Measurements from ENCODE around the gene KLF3. TPM values are rescaled to one million over a fixed set of nuclear protein-coding genes. Genes with fewer than 3 reads are reported as not detected.

The KLF3 gene
- total and polyA plus RNA-seq, 2 experiments from 2014 or later: 15.0 to 16.5 TPM

DNA sequence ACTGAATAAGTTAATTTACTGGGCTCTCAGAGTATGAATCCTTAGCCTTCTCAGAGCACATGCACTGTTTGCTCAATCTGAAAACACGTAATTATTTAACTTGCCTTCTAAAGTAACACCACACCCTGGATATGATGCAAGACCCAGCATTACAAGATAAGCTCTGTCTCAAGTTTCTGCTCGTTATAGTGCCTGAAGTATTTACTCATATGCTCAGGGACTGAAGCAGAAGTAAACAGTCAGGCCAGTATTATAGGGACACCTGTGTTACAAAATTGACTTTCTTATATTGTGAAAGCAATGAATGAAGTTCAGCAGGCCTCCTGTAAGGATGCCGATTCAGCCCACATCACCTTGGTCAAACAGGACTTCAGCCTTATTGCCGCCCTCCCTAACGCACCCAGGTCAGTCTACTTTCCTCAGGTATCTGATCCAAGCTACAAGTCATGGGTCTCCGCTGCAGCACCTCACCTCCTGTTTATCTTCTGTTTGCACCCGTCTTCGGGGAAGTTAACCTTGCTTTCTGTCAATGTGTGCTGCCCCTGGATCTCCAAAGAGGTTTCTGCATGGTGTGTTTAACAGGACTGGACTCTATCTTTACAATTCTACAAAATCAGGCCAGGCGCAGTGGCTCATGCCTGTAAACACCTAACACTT, 42.8 kb upstream of the KLF3 start:
- H3K27ac Mint-ChIP-seq: no peak overlapping the region; the same call in 1 of the 2 replicates
- no peaks in the 10 kb centered on the region for H4K20me1 ChIP-seq (replicated peaks; ENCODE audit: insufficient read depth)
- H3K27ac ChIP-seq (ENCODE audit: low read depth): no peak overlapping the region
- no peaks in the 10 kb centered on the region for H3K27me3 ChIP-seq (ENCODE audit: insufficient read depth)
- H3K4me3 ChIP-seq: no peak overlapping the region
- H3K9me2 ChIP-seq (ENCODE audit: insufficient read depth): no peaks in the 10 kb centered on the region
- H3K4me2 ChIP-seq: no peak overlapping the region
- H3K4me3 Mint-ChIP-seq: no peak overlapping the region
- H3F3A ChIP-seq (replicated peaks; ENCODE audit: low read depth): no peaks in the 10 kb centered on the region
- H3K27me3 Mint-ChIP-seq (ENCODE audit: insufficient read depth, low read depth, poor library complexity): peaks cover 3% of the 10 kb centered on the region
- peaks cover 6% of the 10 kb centered on the region for H3K9me3 Mint-ChIP-seq
- TF ChIP-seq EZH2phosphoT487 (IDR thresholded peaks at IDR 0.05; ENCODE audit: unreplicated experiment) (no peak), EZH2 (IDR thresholded peaks at IDR 0.05; ENCODE audit: low read depth, unreplicated experiment) (no peak), JUNB (IDR thresholded peaks at IDR 0.05; ENCODE audit: unreplicated experiment) (no peak), ZNF331 (CRISPR knock-in tag; IDR thresholded peaks at IDR 0.05; ENCODE audit: low read depth) (no peak), CREB1 (CRISPR knock-in tag; IDR thresholded peaks at IDR 0.05; ENCODE audit: low read depth) (no peak), STAT1 (IDR thresholded peaks at IDR 0.05; ENCODE audit: unreplicated experiment) (no peak), NANOG (IDR thresholded peaks at IDR 0.05; ENCODE audit: borderline replicate concordance) (no peak), ZNF114 (CRISPR knock-in tag; IDR thresholded peaks at IDR 0.05) (no peak), POLR2AphosphoS5 (IDR thresholded peaks at IDR 0.05; ENCODE audit: low read depth) (no peak)
- TF ChIP-seq, protein P1, sequence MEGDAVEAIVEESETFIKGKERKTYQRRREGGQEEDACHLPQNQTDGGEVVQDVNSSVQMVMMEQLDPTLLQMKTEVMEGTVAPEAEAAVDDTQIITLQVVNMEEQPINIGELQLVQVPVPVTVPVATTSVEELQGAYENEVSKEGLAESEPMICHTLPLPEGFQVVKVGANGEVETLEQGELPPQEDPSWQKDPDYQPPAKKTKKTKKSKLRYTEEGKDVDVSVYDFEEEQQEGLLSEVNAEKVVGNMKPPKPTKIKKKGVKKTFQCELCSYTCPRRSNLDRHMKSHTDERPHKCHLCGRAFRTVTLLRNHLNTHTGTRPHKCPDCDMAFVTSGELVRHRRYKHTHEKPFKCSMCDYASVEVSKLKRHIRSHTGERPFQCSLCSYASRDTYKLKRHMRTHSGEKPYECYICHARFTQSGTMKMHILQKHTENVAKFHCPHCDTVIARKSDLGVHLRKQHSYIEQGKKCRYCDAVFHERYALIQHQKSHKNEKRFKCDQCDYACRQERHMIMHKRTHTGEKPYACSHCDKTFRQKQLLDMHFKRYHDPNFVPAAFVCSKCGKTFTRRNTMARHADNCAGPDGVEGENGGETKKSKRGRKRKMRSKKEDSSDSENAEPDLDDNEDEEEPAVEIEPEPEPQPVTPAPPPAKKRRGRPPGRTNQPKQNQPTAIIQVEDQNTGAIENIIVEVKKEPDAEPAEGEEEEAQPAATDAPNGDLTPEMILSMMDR (conservative IDR thresholded peaks at IDR 0.05; ENCODE audit: low read depth in 2 of 2): no peak
- TF ChIP-seq, protein P2, sequence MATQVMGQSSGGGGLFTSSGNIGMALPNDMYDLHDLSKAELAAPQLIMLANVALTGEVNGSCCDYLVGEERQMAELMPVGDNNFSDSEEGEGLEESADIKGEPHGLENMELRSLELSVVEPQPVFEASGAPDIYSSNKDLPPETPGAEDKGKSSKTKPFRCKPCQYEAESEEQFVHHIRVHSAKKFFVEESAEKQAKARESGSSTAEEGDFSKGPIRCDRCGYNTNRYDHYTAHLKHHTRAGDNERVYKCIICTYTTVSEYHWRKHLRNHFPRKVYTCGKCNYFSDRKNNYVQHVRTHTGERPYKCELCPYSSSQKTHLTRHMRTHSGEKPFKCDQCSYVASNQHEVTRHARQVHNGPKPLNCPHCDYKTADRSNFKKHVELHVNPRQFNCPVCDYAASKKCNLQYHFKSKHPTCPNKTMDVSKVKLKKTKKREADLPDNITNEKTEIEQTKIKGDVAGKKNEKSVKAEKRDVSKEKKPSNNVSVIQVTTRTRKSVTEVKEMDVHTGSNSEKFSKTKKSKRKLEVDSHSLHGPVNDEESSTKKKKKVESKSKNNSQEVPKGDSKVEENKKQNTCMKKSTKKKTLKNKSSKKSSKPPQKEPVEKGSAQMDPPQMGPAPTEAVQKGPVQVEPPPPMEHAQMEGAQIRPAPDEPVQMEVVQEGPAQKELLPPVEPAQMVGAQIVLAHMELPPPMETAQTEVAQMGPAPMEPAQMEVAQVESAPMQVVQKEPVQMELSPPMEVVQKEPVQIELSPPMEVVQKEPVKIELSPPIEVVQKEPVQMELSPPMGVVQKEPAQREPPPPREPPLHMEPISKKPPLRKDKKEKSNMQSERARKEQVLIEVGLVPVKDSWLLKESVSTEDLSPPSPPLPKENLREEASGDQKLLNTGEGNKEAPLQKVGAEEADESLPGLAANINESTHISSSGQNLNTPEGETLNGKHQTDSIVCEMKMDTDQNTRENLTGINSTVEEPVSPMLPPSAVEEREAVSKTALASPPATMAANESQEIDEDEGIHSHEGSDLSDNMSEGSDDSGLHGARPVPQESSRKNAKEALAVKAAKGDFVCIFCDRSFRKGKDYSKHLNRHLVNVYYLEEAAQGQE (IDR thresholded peaks at IDR 0.05; ENCODE audit: unreplicated experiment): no peak
- TF ChIP-seq, protein P3, sequence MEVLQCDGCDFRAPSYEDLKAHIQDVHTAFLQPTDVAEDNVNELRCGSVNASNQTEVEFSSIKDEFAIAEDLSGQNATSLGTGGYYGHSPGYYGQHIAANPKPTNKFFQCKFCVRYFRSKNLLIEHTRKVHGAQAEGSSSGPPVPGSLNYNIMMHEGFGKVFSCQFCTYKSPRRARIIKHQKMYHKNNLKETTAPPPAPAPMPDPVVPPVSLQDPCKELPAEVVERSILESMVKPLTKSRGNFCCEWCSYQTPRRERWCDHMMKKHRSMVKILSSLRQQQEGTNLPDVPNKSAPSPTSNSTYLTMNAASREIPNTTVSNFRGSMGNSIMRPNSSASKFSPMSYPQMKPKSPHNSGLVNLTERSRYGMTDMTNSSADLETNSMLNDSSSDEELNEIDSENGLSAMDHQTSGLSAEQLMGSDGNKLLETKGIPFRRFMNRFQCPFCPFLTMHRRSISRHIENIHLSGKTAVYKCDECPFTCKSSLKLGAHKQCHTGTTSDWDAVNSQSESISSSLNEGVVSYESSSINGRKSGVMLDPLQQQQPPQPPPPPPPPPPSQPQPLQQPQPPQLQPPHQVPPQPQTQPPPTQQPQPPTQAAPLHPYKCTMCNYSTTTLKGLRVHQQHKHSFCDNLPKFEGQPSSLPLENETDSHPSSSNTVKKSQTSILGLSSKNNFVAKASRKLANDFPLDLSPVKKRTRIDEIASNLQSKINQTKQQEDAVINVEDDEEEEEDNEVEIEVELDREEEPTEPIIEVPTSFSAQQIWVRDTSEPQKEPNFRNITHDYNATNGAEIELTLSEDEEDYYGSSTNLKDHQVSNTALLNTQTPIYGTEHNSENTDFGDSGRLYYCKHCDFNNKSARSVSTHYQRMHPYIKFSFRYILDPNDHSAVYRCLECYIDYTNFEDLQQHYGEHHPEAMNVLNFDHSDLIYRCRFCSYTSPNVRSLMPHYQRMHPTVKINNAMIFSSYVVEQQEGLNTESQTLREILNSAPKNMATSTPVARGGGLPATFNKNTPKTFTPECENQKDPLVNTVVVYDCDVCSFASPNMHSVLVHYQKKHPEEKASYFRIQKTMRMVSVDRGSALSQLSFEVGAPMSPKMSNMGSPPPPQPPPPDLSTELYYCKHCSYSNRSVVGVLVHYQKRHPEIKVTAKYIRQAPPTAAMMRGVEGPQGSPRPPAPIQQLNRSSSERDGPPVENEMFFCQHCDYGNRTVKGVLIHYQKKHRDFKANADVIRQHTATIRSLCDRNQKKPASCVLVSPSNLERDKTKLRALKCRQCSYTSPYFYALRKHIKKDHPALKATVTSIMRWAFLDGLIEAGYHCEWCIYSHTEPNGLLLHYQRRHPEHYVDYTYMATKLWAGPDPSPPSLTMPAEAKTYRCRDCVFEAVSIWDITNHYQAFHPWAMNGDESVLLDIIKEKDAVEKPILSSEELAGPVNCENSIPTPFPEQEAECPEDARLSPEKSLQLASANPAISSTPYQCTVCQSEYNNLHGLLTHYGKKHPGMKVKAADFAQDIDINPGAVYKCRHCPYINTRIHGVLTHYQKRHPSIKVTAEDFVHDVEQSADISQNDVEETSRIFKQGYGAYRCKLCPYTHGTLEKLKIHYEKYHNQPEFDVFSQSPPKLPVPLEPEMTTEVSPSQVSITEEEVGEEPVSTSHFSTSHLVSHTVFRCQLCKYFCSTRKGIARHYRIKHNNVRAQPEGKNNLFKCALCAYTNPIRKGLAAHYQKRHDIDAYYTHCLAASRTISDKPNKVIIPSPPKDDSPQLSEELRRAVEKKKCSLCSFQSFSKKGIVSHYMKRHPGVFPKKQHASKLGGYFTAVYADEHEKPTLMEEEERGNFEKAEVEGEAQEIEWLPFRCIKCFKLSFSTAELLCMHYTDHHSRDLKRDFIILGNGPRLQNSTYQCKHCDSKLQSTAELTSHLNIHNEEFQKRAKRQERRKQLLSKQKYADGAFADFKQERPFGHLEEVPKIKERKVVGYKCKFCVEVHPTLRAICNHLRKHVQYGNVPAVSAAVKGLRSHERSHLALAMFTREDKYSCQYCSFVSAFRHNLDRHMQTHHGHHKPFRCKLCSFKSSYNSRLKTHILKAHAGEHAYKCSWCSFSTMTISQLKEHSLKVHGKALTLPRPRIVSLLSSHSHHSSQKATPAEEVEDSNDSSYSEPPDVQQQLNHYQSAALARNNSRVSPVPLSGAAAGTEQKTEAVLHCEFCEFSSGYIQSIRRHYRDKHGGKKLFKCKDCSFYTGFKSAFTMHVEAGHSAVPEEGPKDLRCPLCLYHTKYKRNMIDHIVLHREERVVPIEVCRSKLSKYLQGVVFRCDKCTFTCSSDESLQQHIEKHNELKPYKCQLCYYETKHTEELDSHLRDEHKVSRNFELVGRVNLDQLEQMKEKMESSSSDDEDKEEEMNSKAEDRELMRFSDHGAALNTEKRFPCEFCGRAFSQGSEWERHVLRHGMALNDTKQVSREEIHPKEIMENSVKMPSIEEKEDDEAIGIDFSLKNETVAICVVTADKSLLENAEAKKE (CRISPR knock-in tag; IDR thresholded peaks at IDR 0.05): no peak
- TF ChIP-seq, protein P4, sequence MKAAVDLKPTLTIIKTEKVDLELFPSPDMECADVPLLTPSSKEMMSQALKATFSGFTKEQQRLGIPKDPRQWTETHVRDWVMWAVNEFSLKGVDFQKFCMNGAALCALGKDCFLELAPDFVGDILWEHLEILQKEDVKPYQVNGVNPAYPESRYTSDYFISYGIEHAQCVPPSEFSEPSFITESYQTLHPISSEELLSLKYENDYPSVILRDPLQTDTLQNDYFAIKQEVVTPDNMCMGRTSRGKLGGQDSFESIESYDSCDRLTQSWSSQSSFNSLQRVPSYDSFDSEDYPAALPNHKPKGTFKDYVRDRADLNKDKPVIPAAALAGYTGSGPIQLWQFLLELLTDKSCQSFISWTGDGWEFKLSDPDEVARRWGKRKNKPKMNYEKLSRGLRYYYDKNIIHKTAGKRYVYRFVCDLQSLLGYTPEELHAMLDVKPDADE (IDR thresholded peaks at IDR 0.05): no peak
- H3K4me1 ChIP-seq (ENCODE audit: insufficient read depth): no peaks in the 10 kb centered on the region
- no peaks in the 10 kb centered on the region for H3K36me3 ChIP-seq (ENCODE audit: insufficient read depth)
- no peak overlapping the region for H2AFZ ChIP-seq
- no peak for DNase-seq (ENCODE audit: low spot score)
- H3K36me3 Mint-ChIP-seq (ENCODE audit: low read depth): peaks cover 16% of the 10 kb centered on the region
- H3K4me1 Mint-ChIP-seq: peaks cover 3% of the 10 kb centered on the region
- no peak for ATAC-seq
- H3K79me2 ChIP-seq (replicated peaks; ENCODE audit: insufficient read depth): no peaks in the 10 kb centered on the region
